A549 (cell line): ENCODE results near the gene CADPS2.

ENCODE experiments used
- NFE2L2 ChIP-seq: fragments of 150-350 bp; conservative IDR thresholded peaks from 2 replicates; pipeline ENCODE4 v1.6.1; 2014; ENCODE audit warnings: low read length
- RNF2 ChIP-seq: fragments of 200-600 bp; sonication (generic); IDR thresholded peaks from 2 replicates; pipeline ENCODE4 v1.6.1; 2016; ENCODE audit warnings: low read depth, mild to moderate bottlenecking, antibody characterized with exemption, moderate library complexity, borderline replicate concordance
- ZNF302 ChIP-seq: fragments of 250-450 bp; sonication (Bioruptor Pico); IDR thresholded peaks from 2 replicates; pipeline ENCODE4 v1.9.0; 2021; ENCODE audit warnings: inconsistent platforms, mild to moderate bottlenecking, moderate library complexity
- TF ChIP-seq, protein P1 (sequence below): fragments of >200 bp; sonication (Bioruptor Twin); formaldehyde crosslinking; IDR thresholded peaks from 3 replicates; pipeline ENCODE4 v1.5.1; 2016
- TF ChIP-seq, protein P2 (sequence below): IDR thresholded peaks from 2 replicates; pipeline ENCODE4 v1.6.1; 2012
- TF ChIP-seq, protein P3 (sequence below): IDR thresholded peaks from 2 replicates; pipeline ENCODE4 v1.6.1; 2012; ENCODE audit warnings: low read depth, borderline replicate concordance

DNA sequence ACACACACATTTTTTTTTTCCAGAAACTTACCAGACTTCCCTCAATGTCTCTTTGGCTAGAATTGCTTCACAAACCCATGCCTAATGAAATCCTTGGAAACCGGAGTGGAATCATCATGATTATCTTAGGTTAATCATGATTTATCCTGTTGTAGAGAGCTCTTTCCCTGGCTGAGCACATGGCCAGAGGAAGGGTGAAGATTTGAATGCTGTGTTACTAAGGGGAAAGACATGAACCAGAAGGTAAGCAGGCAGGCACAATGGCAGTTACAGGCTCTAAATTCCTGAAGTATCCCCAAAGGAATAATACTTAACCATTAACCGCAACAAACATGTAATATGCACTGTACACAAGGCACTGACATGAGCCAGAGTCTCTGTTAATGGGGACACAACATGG lies 179.4 kb downstream of the CADPS2 start:
- TF ChIP-seq, protein P1, sequence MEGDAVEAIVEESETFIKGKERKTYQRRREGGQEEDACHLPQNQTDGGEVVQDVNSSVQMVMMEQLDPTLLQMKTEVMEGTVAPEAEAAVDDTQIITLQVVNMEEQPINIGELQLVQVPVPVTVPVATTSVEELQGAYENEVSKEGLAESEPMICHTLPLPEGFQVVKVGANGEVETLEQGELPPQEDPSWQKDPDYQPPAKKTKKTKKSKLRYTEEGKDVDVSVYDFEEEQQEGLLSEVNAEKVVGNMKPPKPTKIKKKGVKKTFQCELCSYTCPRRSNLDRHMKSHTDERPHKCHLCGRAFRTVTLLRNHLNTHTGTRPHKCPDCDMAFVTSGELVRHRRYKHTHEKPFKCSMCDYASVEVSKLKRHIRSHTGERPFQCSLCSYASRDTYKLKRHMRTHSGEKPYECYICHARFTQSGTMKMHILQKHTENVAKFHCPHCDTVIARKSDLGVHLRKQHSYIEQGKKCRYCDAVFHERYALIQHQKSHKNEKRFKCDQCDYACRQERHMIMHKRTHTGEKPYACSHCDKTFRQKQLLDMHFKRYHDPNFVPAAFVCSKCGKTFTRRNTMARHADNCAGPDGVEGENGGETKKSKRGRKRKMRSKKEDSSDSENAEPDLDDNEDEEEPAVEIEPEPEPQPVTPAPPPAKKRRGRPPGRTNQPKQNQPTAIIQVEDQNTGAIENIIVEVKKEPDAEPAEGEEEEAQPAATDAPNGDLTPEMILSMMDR, result no peak
- TF ChIP-seq ZNF302 (CRISPR knock-in tag) (no peak), NFE2L2 (no peak), RNF2 (no peak)
- TF ChIP-seq, protein P2, sequence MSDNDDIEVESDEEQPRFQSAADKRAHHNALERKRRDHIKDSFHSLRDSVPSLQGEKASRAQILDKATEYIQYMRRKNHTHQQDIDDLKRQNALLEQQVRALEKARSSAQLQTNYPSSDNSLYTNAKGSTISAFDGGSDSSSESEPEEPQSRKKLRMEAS, result no peak
- TF ChIP-seq, protein P3, sequence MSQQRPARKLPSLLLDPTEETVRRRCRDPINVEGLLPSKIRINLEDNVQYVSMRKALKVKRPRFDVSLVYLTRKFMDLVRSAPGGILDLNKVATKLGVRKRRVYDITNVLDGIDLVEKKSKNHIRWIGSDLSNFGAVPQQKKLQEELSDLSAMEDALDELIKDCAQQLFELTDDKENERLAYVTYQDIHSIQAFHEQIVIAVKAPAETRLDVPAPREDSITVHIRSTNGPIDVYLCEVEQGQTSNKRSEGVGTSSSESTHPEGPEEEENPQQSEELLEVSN, result no peak
